AG10803 (cell line): ENCODE data around the gene ANTXR1.

Experiments
- DNase-seq: peaks from one replicate; pipeline ENCODE4 v3.0.0; 2010; ENCODE audit warnings: low read depth
- H3K4me3 ChIP-seq: 2 replicates; pipeline ENCODE4 v1.5.1; 2011; ENCODE audit warnings: mild to moderate bottlenecking, low read length, control low read depth
- CTCF ChIP-seq: conservative IDR thresholded peaks from 2 replicates; pipeline ENCODE4 v1.5.1; 2011; ENCODE audit warnings: mild to moderate bottlenecking, low read length, control low read depth, inconsistent platforms

Gene ANTXR1

GRCh38 chr2:69013142-69013839 is at the start of gene ANTXR1:
ANTXR1 (plus strand) TSS chr2:69013179; CDS start chr2:69013500, 321 bp downstream.
- TF ChIP-seq CTCF: 0 out of 2 replicates have a peak, but pooled peaks have one; percentile 11
- DNase-seq: no peak
- peak within 1 kb of the TSS; percentile 98 for H3K4me3 ChIP-seq

DNA sequence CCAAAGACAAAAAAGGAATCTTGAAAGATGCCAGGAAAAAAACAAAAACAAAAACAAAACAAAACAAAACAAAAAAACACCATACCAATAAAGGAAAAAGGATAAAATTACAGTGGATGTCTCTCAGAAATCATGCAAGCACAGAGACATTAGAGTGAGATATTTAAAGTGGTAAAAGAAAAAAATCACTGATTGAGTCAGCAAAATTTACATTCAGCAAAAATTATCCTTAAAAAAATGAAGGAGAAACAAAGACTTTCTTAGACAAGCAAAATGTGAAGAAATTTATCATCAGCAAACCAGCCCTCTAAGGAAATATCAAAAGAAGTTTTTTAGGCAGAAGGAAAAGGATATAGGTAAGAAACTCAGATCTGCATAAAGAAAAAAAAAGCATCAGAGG is 48.7 kb upstream of the ANTXR1 start:
- H3K4me3 ChIP-seq: no peak overlapping the region
- TF ChIP-seq CTCF: no peak
- no peak for DNase-seq

DNA sequence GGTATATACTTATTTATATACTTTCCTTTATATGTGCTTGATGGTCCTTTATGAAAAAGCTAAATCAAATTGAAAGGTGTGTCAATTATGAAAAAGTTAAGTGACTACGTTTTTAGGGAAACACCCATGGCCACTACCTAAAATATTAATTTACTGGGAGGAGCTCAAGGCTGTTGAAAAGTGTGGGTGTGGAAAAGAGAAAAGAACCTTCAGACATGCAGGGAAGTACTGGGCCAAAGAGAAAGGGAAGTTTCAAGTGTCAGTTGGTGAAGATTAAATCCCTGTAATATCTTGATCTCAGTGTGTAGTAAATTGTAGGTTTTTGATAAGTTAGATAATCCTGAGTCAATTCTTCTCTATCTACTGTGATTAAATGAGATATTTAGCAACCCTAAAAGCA is 44.8 kb upstream of the ANTXR1 start:
- H3K4me3 ChIP-seq: no peak overlapping the region
- no peak for DNase-seq
- TF ChIP-seq CTCF: no peak

- H3K4me3 ChIP-seq: no peak overlapping the region
- DNase-seq: no peak
- no peak for TF ChIP-seq CTCF
Observed at GRCh38 chr2:68969736-68970490, 43.1 kb upstream of the ANTXR1 start.

GRCh38 chr2:68970566-68971265 is 42.3 kb upstream of the ANTXR1 start:
- no peak for TF ChIP-seq CTCF
- DNase-seq: no peak
- no peak overlapping the region for H3K4me3 ChIP-seq

DNA sequence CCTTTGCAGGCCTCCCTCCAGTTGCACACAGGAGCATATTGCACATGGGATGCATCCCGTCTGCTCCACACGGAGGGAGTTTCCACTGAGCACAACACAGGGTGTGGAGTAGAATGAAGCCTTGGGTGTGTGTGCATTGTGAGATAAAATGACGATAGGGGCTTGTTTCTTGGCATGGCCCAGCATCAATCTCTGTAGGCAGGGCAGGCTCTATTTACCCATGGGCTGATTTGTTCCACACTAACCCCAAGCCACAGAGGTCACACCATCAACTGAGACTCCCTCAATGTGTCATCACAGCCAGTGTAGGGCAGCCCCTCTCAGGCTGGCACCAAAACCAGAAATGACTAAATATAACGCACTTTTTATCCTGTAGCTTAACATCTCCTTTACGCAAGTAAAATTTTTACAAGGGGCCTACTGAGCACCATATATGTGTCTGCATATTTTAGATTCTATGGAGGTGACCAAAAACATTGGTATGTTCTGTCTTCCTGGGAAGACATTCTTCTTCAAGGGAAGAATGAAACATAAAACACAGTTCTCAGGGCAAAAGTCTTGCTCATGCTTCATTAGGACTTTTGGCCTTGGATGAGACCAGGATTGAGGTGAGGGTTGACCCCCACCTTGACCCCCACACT is 41.3 kb upstream of the ANTXR1 start:
- DNase-seq: peak; percentile 98
- TF ChIP-seq CTCF: no peak
- no peak overlapping the region for H3K4me3 ChIP-seq
